Trophoblast cell (in vitro differentiated cells and primary cell): ENCODE measurements around the gene ASIC4.

Source experiments
- DNase-seq, 2 donors: peaks; one replicate each; pipeline ENCODE4 v3.0.0-alpha.2; 2016
- H2AFZ ChIP-seq: 2 replicates; pipeline ENCODE4 v1.6.1; 2013; ENCODE audit warnings: low read length, moderate library complexity, mild to moderate bottlenecking; ENCODE audit not compliant: insufficient read depth, poor library complexity
- H2AK5ac ChIP-seq: 2 replicates; pipeline ENCODE4 v1.6.1; 2013; ENCODE audit warnings: mild to moderate bottlenecking, low read length
- H2BK120ac ChIP-seq: 2 replicates; pipeline ENCODE4 v1.6.1; 2013; ENCODE audit warnings: low read length, mild to moderate bottlenecking, moderate library complexity; ENCODE audit not compliant: insufficient read depth, poor library complexity
- H2BK12ac ChIP-seq: 2 replicates; pipeline ENCODE4 v1.6.1; 2013; ENCODE audit warnings: mild to moderate bottlenecking, low read length, moderate library complexity
- H2BK5ac ChIP-seq: 2 replicates; pipeline ENCODE4 v1.6.1; 2013; ENCODE audit warnings: low read length, low read depth, moderate library complexity, mild to moderate bottlenecking; ENCODE audit not compliant: poor library complexity
- H3K14ac ChIP-seq: 2 replicates; pipeline ENCODE4 v1.6.1; 2013; ENCODE audit warnings: mild to moderate bottlenecking, low read length
- H3K18ac ChIP-seq: 2 replicates; pipeline ENCODE4 v1.6.1; 2013; ENCODE audit warnings: mild to moderate bottlenecking, low read length
- H3K23ac ChIP-seq: 2 replicates; pipeline ENCODE4 v1.6.1; 2013; ENCODE audit warnings: low read length
- H3K27ac ChIP-seq: 2 replicates; pipeline ENCODE4 v1.5.1; 2013; ENCODE audit warnings: low read depth, mild to moderate bottlenecking, inconsistent platforms, low read length, moderate library complexity
- H3K27me3 ChIP-seq: 2 replicates; pipeline ENCODE4 v1.6.1; 2013; ENCODE audit warnings: inconsistent platforms, mild to moderate bottlenecking, low read length, moderate library complexity; ENCODE audit not compliant: insufficient read depth
- H3K36me3 ChIP-seq, 2 experiments: 1 replicate in 1 of 2; 2 replicates in 1 of 2; pipeline ENCODE4 v1.6.1; 2013; ENCODE audit warnings: low read length in 2 of 2, mild to moderate bottlenecking in 2 of 2, moderate library complexity in 1 of 2; ENCODE audit not compliant: insufficient read depth in 2 of 2, control insufficient read depth in 1 of 2
- H3K4ac ChIP-seq: 2 replicates; pipeline ENCODE4 v1.6.1; 2013; ENCODE audit warnings: low read depth, mild to moderate bottlenecking, low read length, moderate library complexity
- H3K4me1 ChIP-seq, 2 experiments: 1 replicate in 1 of 2; 2 replicates in 1 of 2; pipeline ENCODE4 v1.6.1; 2013; ENCODE audit warnings: low read length in 2 of 2, mild to moderate bottlenecking in 2 of 2, moderate library complexity in 1 of 2; ENCODE audit not compliant: insufficient read depth in 2 of 2, control insufficient read depth in 1 of 2
- H3K4me2 ChIP-seq: 2 replicates; pipeline ENCODE4 v1.6.1; 2013; ENCODE audit warnings: inconsistent platforms, mild to moderate bottlenecking, low read length, moderate library complexity
- H3K4me3 ChIP-seq: 2 replicates; pipeline ENCODE4 v1.5.1; 2013; ENCODE audit warnings: mild to moderate bottlenecking, low read depth, low read length, inconsistent platforms
- H3K79me1 ChIP-seq: one replicate; pipeline ENCODE4 v1.6.1; 2013; ENCODE audit warnings: low read length
- H3K79me2 ChIP-seq: 2 replicates; pipeline ENCODE4 v1.6.1; 2013; ENCODE audit warnings: low read length, mild to moderate bottlenecking; ENCODE audit not compliant: control insufficient read depth, insufficient read depth, poor library complexity
- H3K9ac ChIP-seq: 2 replicates; pipeline ENCODE4 v1.6.1; 2013; ENCODE audit warnings: mild to moderate bottlenecking, low read length
- H3K9me3 ChIP-seq: 2 replicates; pipeline ENCODE4 v1.6.1; 2013; ENCODE audit warnings: low read depth, mild to moderate bottlenecking, control low read depth, inconsistent platforms, low read length; ENCODE audit not compliant: insufficient read depth
- H4K12ac ChIP-seq: 2 replicates; pipeline ENCODE4 v1.6.1; 2013; ENCODE audit warnings: low read depth, mild to moderate bottlenecking, low read length, moderate library complexity
- H4K8ac ChIP-seq: 2 replicates; pipeline ENCODE4 v1.6.1; 2013; ENCODE audit warnings: low read depth, mild to moderate bottlenecking, low read length, moderate library complexity
- H4K91ac ChIP-seq: one replicate; pipeline ENCODE4 v1.6.1; 2013; ENCODE audit warnings: low read depth, mild to moderate bottlenecking, low read length, moderate library complexity
- WGBS: extraction: QIAGEN DNeasy Blood & Tissue Kit; methylation state at CpG from one replicate; pipeline ENCODE4 v1.1.7; 2013; ENCODE audit warnings: missing lambda C conversion rate; ENCODE audit not compliant: insufficient read length, insufficient coverage; ENCODE audit errors: extremely low coverage; 5-methylcytosine and 5-hydroxymethylcytosine counted together

Gene ASIC4

GRCh38 chr2:219498280-219499057 lies 15.8 kb upstream of the ASIC4 start, which contains the start of gene GMPPA:
GMPPA (plus strand) TSS chr2:219498891; CDS start chr2:219499976, 1,085 bp downstream.
- Histone ChIP-seq H2BK12ac (peak within 1 kb of the TSS; percentile 22), H3K9me3 (peaks cover 2% of the 10 kb centered on the region), H3K23ac (no peak within 1 kb of the TSS), H3K14ac (peak within 1 kb of the TSS; percentile 91), H3K4me3 (peak within 1 kb of the TSS; percentile 81), H4K8ac (peak within 1 kb of the TSS; percentile 93), H4K91ac (peak within 1 kb of the TSS; percentile 91), H2AFZ (peak within 1 kb of the TSS; percentile 68), H3K79me2 (peaks cover 6% of the 10 kb centered on the region), H4K12ac (peak within 1 kb of the TSS; percentile 64), H2BK120ac (peak within 1 kb of the TSS; percentile 69), H3K4me1 (peaks cover 23 to 38% of the 10 kb centered on the region in 2 experiments), H3K27me3 (peaks cover 16% of the 10 kb centered on the region), H3K79me1 (peaks cover 14% of the 10 kb centered on the region), H3K4ac (peak within 1 kb of the TSS; percentile 64), H3K18ac (peak within 1 kb of the TSS; percentile 87), H3K27ac (peak within 1 kb of the TSS; percentile 76), H2AK5ac (peak within 1 kb of the TSS; percentile 77), H3K4me2 (peak within 1 kb of the TSS; percentile 94), H2BK5ac (peak within 1 kb of the TSS; percentile 80), H3K36me3 (peaks cover 0 to under 1% of the 10 kb centered on the region in 2 experiments), H3K9ac (peak within 1 kb of the TSS; percentile 92)
- no CpG with 5 or more reads among the region's 49 CpGs for WGBS
- DNase-seq = peak; percentile 99

- H2AK5ac ChIP-seq = peak overlapping the region; percentile 77
- DNase-seq = no peak
- peak overlapping the region; percentile 22 for H2BK12ac ChIP-seq
- peak overlapping the region; percentile 79 for H3K18ac ChIP-seq
- peaks cover 4 to 5% of the 10 kb centered on the region in 2 experiments for H3K36me3 ChIP-seq
- peaks cover 14% of the 10 kb centered on the region for H3K79me1 ChIP-seq
- peak overlapping the region; percentile 91 for H3K14ac ChIP-seq
- peak overlapping the region; percentile 88 for H4K91ac ChIP-seq
- H2AFZ ChIP-seq = peak overlapping the region; percentile 68
- H3K79me2 ChIP-seq = peaks cover 6% of the 10 kb centered on the region
- H3K23ac ChIP-seq = no peak overlapping the region
- H3K27me3 ChIP-seq = peaks cover 16% of the 10 kb centered on the region
- H3K4me1 ChIP-seq = peaks cover 23 to 38% of the 10 kb centered on the region in 2 experiments
- peak overlapping the region; percentile 64 for H4K12ac ChIP-seq
- WGBS = no CpG with 5 or more reads among the region's 3 CpGs
- H3K27ac ChIP-seq = peak overlapping the region; percentile 48
- H2BK5ac ChIP-seq = peak overlapping the region; percentile 80
- peak overlapping the region; percentile 81 for H3K4me3 ChIP-seq
- peak overlapping the region; percentile 64 for H3K4ac ChIP-seq
- H2BK120ac ChIP-seq = peak overlapping the region; percentile 69
- H3K4me2 ChIP-seq = peak overlapping the region; percentile 79
- H3K9me3 ChIP-seq = peaks cover 2% of the 10 kb centered on the region
- peak overlapping the region; percentile 93 for H4K8ac ChIP-seq
- H3K9ac ChIP-seq = peak overlapping the region; percentile 92
Observed at GRCh38 chr2:219499058-219499307, 15.3 kb upstream of the ASIC4 start.

GRCh38 chr2:219499555-219499954 lies 14.7 kb upstream of the ASIC4 start:
- Histone ChIP-seq H3K9ac (no peak overlapping the region), H3K9me3 (peaks cover 2% of the 10 kb centered on the region), H3K4ac (no peak overlapping the region), H3K79me1 (peaks cover 14% of the 10 kb centered on the region), H3K36me3 (peaks cover 10% of the 10 kb centered on the region in 2 experiments), H4K12ac (peak overlapping the region; percentile 32), H3K18ac (peak overlapping the region; percentile 30), H2BK12ac (peak overlapping the region; percentile 2), H2BK120ac (no peak overlapping the region), H3K4me1 (peaks cover 23 to 38% of the 10 kb centered on the region in 2 experiments), H3K27me3 (peaks cover 16% of the 10 kb centered on the region), H3K27ac (no peak overlapping the region), H3K4me2 (peak overlapping the region; percentile 79), H3K79me2 (peaks cover 6% of the 10 kb centered on the region), H3K23ac (no peak overlapping the region), H3K14ac (no peak overlapping the region), H3K4me3 (no peak overlapping the region), H2BK5ac (no peak overlapping the region), H2AFZ (no peak overlapping the region), H4K91ac (peak overlapping the region; percentile 41), H2AK5ac (peak overlapping the region; percentile 20), H4K8ac (peak overlapping the region; percentile 47)
- no CpG with 5 or more reads among the region's 1 CpG for WGBS
- DNase-seq = no peak

- Histone ChIP-seq H3K4ac (no peak overlapping the region), H3K9me3 (peaks cover 2% of the 10 kb centered on the region), H3K4me2 (peak overlapping the region; percentile 11), H2AFZ (no peak overlapping the region), H2BK120ac (no peak overlapping the region), H3K79me2 (peaks cover 6% of the 10 kb centered on the region), H3K36me3 (peaks cover 15 to 16% of the 10 kb centered on the region in 2 experiments), H2BK5ac (no peak overlapping the region), H3K14ac (no peak overlapping the region), H4K8ac (peak overlapping the region; percentile 47), H2BK12ac (no peak overlapping the region), H3K27me3 (peaks cover 16% of the 10 kb centered on the region), H3K18ac (peak overlapping the region; percentile 30), H4K91ac (peak overlapping the region; percentile 41), H3K4me1 (peaks cover 23 to 38% of the 10 kb centered on the region in 2 experiments), H3K4me3 (no peak overlapping the region), H3K27ac (no peak overlapping the region), H3K23ac (no peak overlapping the region), H3K79me1 (peaks cover 14% of the 10 kb centered on the region), H3K9ac (no peak overlapping the region), H2AK5ac (no peak overlapping the region), H4K12ac (no peak overlapping the region)
- DNase-seq = peak in 1 of 2 donors; percentile 21
- WGBS = no CpG with 5 or more reads among the region's 2 CpGs
Observed at GRCh38 chr2:219500135-219500534, 14.1 kb upstream of the ASIC4 start.
